Measurements from ENCODE around the gene PIGU. TPM values are rescaled to one million over a fixed set of nuclear protein-coding genes. Genes with fewer than 3 reads are reported as not detected.

PIGU gene
- total RNA-seq, 1 donor: 9.0 TPM

DNA sequence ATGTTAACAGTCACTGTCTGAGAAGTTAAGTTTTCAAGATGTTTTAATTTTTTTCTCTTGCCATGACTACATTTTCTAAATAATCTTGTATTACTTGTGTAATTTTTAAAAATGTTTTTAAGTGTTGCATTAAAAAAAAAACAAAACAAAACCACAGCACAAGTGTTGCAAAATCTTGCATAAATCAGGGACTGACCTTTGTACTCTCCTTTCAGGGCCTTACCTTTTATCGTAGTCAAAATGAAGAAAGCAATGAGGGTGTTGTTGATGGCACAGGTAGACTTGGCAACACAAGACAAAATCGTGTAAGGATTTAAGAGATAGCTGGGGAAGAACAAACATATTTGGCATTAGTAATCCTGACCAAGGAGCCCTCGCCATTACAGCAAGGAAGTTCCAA is 42.5 kb downstream of the PIGU start:
- H4K20me1 ChIP-seq (ENCODE audit: insufficient read depth, low read length): no peaks in the 10 kb centered on the region
- TF ChIP-seq, protein P1, sequence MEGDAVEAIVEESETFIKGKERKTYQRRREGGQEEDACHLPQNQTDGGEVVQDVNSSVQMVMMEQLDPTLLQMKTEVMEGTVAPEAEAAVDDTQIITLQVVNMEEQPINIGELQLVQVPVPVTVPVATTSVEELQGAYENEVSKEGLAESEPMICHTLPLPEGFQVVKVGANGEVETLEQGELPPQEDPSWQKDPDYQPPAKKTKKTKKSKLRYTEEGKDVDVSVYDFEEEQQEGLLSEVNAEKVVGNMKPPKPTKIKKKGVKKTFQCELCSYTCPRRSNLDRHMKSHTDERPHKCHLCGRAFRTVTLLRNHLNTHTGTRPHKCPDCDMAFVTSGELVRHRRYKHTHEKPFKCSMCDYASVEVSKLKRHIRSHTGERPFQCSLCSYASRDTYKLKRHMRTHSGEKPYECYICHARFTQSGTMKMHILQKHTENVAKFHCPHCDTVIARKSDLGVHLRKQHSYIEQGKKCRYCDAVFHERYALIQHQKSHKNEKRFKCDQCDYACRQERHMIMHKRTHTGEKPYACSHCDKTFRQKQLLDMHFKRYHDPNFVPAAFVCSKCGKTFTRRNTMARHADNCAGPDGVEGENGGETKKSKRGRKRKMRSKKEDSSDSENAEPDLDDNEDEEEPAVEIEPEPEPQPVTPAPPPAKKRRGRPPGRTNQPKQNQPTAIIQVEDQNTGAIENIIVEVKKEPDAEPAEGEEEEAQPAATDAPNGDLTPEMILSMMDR (IDR thresholded peaks at IDR 0.05; ENCODE audit: extremely low read depth, low read depth, low read length): no peak
- H3K4me1 ChIP-seq (ENCODE audit: insufficient read depth, low read length): peaks cover 8% of the 10 kb centered on the region
- no peak overlapping the region for H3K27ac ChIP-seq (ENCODE audit: low read depth, low read length)
- H2AFZ ChIP-seq (ENCODE audit: low read length): no peak overlapping the region
- no peak overlapping the region for H3K4me2 ChIP-seq (ENCODE audit: insufficient read depth, low read length)
- no peaks in the 10 kb centered on the region for H3K27me3 ChIP-seq (ENCODE audit: insufficient read depth, low read length)
- no peaks in the 10 kb centered on the region for H3K79me2 ChIP-seq (ENCODE audit: insufficient read depth, low read length)
- no peak overlapping the region for H3K4me3 ChIP-seq (ENCODE audit: insufficient read depth, low read length)
- H3K9me3 ChIP-seq (ENCODE audit: low read depth, low read length): no peaks in the 10 kb centered on the region
- no peaks in the 10 kb centered on the region for H3K36me3 ChIP-seq (ENCODE audit: insufficient read depth, low read length)
- DNase-seq (ENCODE audit: insufficient read length, low spot score, missing footprints): no peak

- Histone ChIP-seq H3K27me3 (ENCODE audit: insufficient read depth, low read length) (no peaks in the 10 kb centered on the region), H3K79me2 (ENCODE audit: insufficient read depth, low read length) (no peaks in the 10 kb centered on the region), H3K4me1 (ENCODE audit: insufficient read depth, low read length) (peaks cover 7% of the 10 kb centered on the region), H2AFZ (ENCODE audit: low read length) (no peak overlapping the region), H3K9me3 (ENCODE audit: low read depth, low read length) (no peaks in the 10 kb centered on the region), H3K4me2 (ENCODE audit: insufficient read depth, low read length) (no peak overlapping the region), H3K27ac (ENCODE audit: low read depth, low read length) (no peak overlapping the region), H4K20me1 (ENCODE audit: insufficient read depth, low read length) (no peaks in the 10 kb centered on the region), H3K4me3 (ENCODE audit: insufficient read depth, low read length) (no peak overlapping the region), H3K36me3 (ENCODE audit: insufficient read depth, low read length) (no peaks in the 10 kb centered on the region)
- TF ChIP-seq, protein P1 (IDR thresholded peaks at IDR 0.05; ENCODE audit: extremely low read depth, low read depth, low read length): no peak
- DNase-seq (ENCODE audit: insufficient read length, low spot score, missing footprints): no peak
Measured at GRCh38 chr20:34632870-34633452, 43.9 kb downstream of the PIGU start.

GRCh38 chr20:34629904-34630303 is 47.0 kb downstream of the PIGU start:
- Histone ChIP-seq H3K27ac (ENCODE audit: low read depth, low read length) (no peak overlapping the region), H3K9me3 (ENCODE audit: low read depth, low read length) (no peaks in the 10 kb centered on the region), H2AFZ (ENCODE audit: low read length) (no peak overlapping the region), H3K4me2 (ENCODE audit: insufficient read depth, low read length) (no peak overlapping the region), H3K79me2 (ENCODE audit: insufficient read depth, low read length) (no peaks in the 10 kb centered on the region), H4K20me1 (ENCODE audit: insufficient read depth, low read length) (no peaks in the 10 kb centered on the region), H3K27me3 (ENCODE audit: insufficient read depth, low read length) (no peaks in the 10 kb centered on the region), H3K4me1 (ENCODE audit: insufficient read depth, low read length) (no peaks in the 10 kb centered on the region), H3K36me3 (ENCODE audit: insufficient read depth, low read length) (no peaks in the 10 kb centered on the region), H3K4me3 (ENCODE audit: insufficient read depth, low read length) (no peak overlapping the region)
- no peak for DNase-seq (ENCODE audit: insufficient read length, low spot score, missing footprints)
- TF ChIP-seq, protein P1 (IDR thresholded peaks at IDR 0.05; ENCODE audit: extremely low read depth, low read depth, low read length): no peak

DNA sequence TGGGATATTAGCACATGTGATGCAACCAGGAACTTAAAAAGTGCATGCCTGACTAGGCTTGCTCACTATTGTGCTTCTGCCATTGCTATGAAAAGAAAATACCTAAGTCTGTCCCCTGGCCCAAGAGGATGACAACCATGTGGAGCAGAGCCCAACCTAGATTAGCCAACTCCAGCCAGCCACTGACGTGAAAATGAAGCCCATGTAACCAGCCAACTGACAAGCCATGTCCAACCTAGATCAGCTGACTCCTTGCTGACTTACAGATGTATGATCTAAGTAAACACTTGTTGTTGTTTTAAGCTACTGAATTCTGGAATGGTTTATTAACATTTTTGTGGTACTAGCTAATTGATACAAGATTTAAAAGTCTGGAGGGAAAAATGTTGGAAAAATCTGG is 47.5 kb downstream of the PIGU start:
- no peak for DNase-seq (ENCODE audit: insufficient read length, low spot score, missing footprints)
- no peak overlapping the region for H3K4me2 ChIP-seq (ENCODE audit: insufficient read depth, low read length)
- H3K4me1 ChIP-seq (ENCODE audit: insufficient read depth, low read length): no peaks in the 10 kb centered on the region
- no peaks in the 10 kb centered on the region for H3K79me2 ChIP-seq (ENCODE audit: insufficient read depth, low read length)
- no peak overlapping the region for H2AFZ ChIP-seq (ENCODE audit: low read length)
- H4K20me1 ChIP-seq (ENCODE audit: insufficient read depth, low read length): no peaks in the 10 kb centered on the region
- H3K27me3 ChIP-seq (ENCODE audit: insufficient read depth, low read length): no peaks in the 10 kb centered on the region
- H3K9me3 ChIP-seq (ENCODE audit: low read depth, low read length): no peaks in the 10 kb centered on the region
- TF ChIP-seq, protein P1 (IDR thresholded peaks at IDR 0.05; ENCODE audit: extremely low read depth, low read depth, low read length): no peak
- H3K36me3 ChIP-seq (ENCODE audit: insufficient read depth, low read length): no peaks in the 10 kb centered on the region
- H3K4me3 ChIP-seq (ENCODE audit: insufficient read depth, low read length): no peak overlapping the region
- H3K27ac ChIP-seq (ENCODE audit: low read depth, low read length): no peak overlapping the region

All from osteoblast (primary cell).